CD4-positive, alpha-beta memory T cell (primary cell): ENCODE measurements around the gene CARM1. TPM values are rescaled to one million over a fixed set of nuclear protein-coding genes. Genes with fewer than 3 reads are reported as not detected.

Experiments
- CTCF ChIA-PET: fragments of 350-600 bp; sonication (Branson Sonifier 250); formaldehyde crosslinking; loops from one replicate; lab custom pipeline; 2021; ENCODE audit warnings: inconsistent platforms; ENCODE audit not compliant: partially characterized antibody; lab: Charles Lee
- POLR2A ChIA-PET: fragments of 350-600 bp; sonication (Branson Sonifier 250); formaldehyde crosslinking; loops from one replicate; lab custom pipeline; 2021; ENCODE audit not compliant: partially characterized antibody; lab: Charles Lee
- DNase-seq, 5 donors: peaks; one replicate each; pipeline versions ENCODE4 v3.0.0 to v3.0.0-alpha.2; 2020 to 2022; ENCODE audit warnings: mixed read lengths in 1 of 5
- H3K27ac ChIP-seq: one replicate; pipeline ENCODE4 v1.7.0; 2013; ENCODE audit warnings: low read depth, low read length
- H3K27me3 ChIP-seq: 2 replicates; pipeline ENCODE4 v1.7.0; 2013; ENCODE audit warnings: mild to moderate bottlenecking, low read length, moderate library complexity; ENCODE audit not compliant: insufficient read depth
- H3K36me3 ChIP-seq: 2 replicates; pipeline ENCODE4 v1.7.0; 2013; ENCODE audit warnings: mild to moderate bottlenecking, low read length, moderate library complexity; ENCODE audit not compliant: insufficient read depth
- H3K4me1 ChIP-seq: 2 replicates; pipeline ENCODE4 v1.7.0; 2013; ENCODE audit warnings: mild to moderate bottlenecking, low read length, moderate library complexity; ENCODE audit not compliant: insufficient read depth
- H3K4me3 ChIP-seq, 2 donors: one replicate each; pipeline ENCODE4 v1.7.0; 2013; ENCODE audit warnings: low read length in 2 of 2, mild to moderate bottlenecking in 1 of 2
- H3K9me3 ChIP-seq, 2 donors: one replicate each; pipeline ENCODE4 v1.7.0; 2013; ENCODE audit warnings: low read length in 2 of 2, control low read depth in 1 of 2; ENCODE audit not compliant: control insufficient read depth in 1 of 2
- H3K27ac Mint-ChIP-seq, 7 donors: one replicate each; pipeline ENCODE4 v1.8.0; 2020 to 2021; ENCODE audit warnings: mixed read lengths in 7 of 7, mild to moderate bottlenecking in 6 of 7, inconsistent platforms in 3 of 7, moderate library complexity in 3 of 7
- H3K27me3 Mint-ChIP-seq, 2 donors: one replicate each; pipeline ENCODE4 v1.8.0; 2020 to 2021; ENCODE audit warnings: mixed read lengths in 2 of 2
- H3K36me3 Mint-ChIP-seq, 2 donors: one replicate each; pipeline ENCODE4 v1.8.0; 2020 to 2021; ENCODE audit warnings: mixed read lengths in 2 of 2, inconsistent platforms in 1 of 2, mild to moderate bottlenecking in 1 of 2
- H3K4me1 Mint-ChIP-seq, 4 donors: one replicate each; pipeline ENCODE4 v1.8.0; 2020 to 2021; ENCODE audit warnings: mixed read lengths in 4 of 4, mild to moderate bottlenecking in 1 of 4
- H3K4me3 Mint-ChIP-seq, 8 donors: one replicate each; pipeline ENCODE4 v1.8.0; 2020 to 2021; ENCODE audit warnings: mixed read lengths in 8 of 8, mild to moderate bottlenecking in 7 of 8, moderate library complexity in 6 of 8, inconsistent platforms in 3 of 8
- H3K9me3 Mint-ChIP-seq, 8 donors: one replicate each; pipeline ENCODE4 v1.8.0; 2020 to 2021; ENCODE audit warnings: mixed read lengths in 8 of 8, mild to moderate bottlenecking in 5 of 8, inconsistent platforms in 3 of 8, moderate library complexity in 1 of 8
- intact Hi-C: fragments of 100-400 bp; cut with micrococcal nuclease; formaldehyde crosslinking; loops from one replicate; pipeline ENCODE4 v1.15.1; 2023
- polyA plus RNA-seq, 2 donors: library from polyadenylated mRNA; unstranded; fragments of 300-500 nt; fragmentation: Illumina TruSeq; gene quantifications; one replicate each; pipeline ENCODE4 v1.2.3, GENCODE V29; 2021
- total RNA-seq, 2 experiments: library from RNA; stranded (reverse); gene quantifications; one replicate each; pipeline ENCODE4 v1.2.3, GENCODE V29; 2021

Gene CARM1
- 10 to 100 TPM; 25.2 to 26.5 TPM for total RNA-seq
- 1 to 10 TPM in 1 of 2 donors, under 1 TPM in 1; 0.71 to 1.8 TPM for polyA plus RNA-seq

GRCh38 chr19:10870955-10871603, at the start of gene CARM1:
Gene CARM1 (plus strand): TSS chr19:10871553. CDS start chr19:10871703, 150 bp downstream.
- CTCF ChIA-PET, result interaction anchor here (0.6 to 2.5 kb wide), 2 partner anchors 10 to 35 kb away, joined by 3 to 9 read pairs; partner anchors contain the start of gene TMED1
- intact Hi-C loops, result loop anchor here (1.0 to 5.0 kb wide), 6 partner anchors 35 to 304 kb away; partner anchors contain the start of genes CDKN2D, ILF3, KRI1 and TIMM29
- Histone ChIP-seq H3K27me3 (no peaks in the 10 kb centered on the region), H3K4me3 (peak within 1 kb of the TSS; percentile 47 to 55), H3K4me1 (peaks cover 20% of the 10 kb centered on the region), H3K9me3 (no peaks in the 10 kb centered on the region), H3K36me3 (no peaks in the 10 kb centered on the region), H3K27ac (peak within 1 kb of the TSS; percentile 55)
- Mint-ChIP-seq H3K9me3 (peaks cover 0 to 7% (median 0%) of the 10 kb centered on the region in 8 donors), H3K4me1 (peaks cover 8 to 24% (median 16%) of the 10 kb centered on the region in 4 donors), H3K4me3 (peak within 1 kb of the TSS; percentile 81 to 94 (median 86)), H3K27ac (peak within 1 kb of the TSS; percentile 76 to 96 (median 92)), H3K27me3 (no peaks in the 10 kb centered on the region), H3K36me3 (peaks cover 0 to 4% of the 10 kb centered on the region in 2 donors)
- DNase-seq, result peak; percentile 99 to 100 (median 99)
- POLR2A ChIA-PET, result interaction anchor here (1.0 to 3.6 kb wide), 5 partner anchors 35 to 305 kb away, joined by 3 to 15 read pairs (median 4); partner anchors contain the start of genes DNM2 and TMED1

- Mint-ChIP-seq H3K27ac (peak overlapping the region in 2 of 7 donors; percentile 41 to 65), H3K4me1 (peaks cover 0 to 3% (median 3%) of the 10 kb centered on the region in 4 donors), H3K9me3 (no peaks in the 10 kb centered on the region), H3K27me3 (no peaks in the 10 kb centered on the region), H3K36me3 (peaks cover 38 to 51% of the 10 kb centered on the region in 2 donors), H3K4me3 (no peak overlapping the region)
- H3K27ac ChIP-seq, result no peak overlapping the region
- H3K4me1 ChIP-seq, result no peaks in the 10 kb centered on the region
- no peaks in the 10 kb centered on the region for H3K27me3 ChIP-seq
- ChIA-PET CTCF (interaction anchor here (4.5 kb wide), 1 partner anchor 107 kb away, joined by 29 read pairs; the partner anchor contains the start of gene DNM2), POLR2A (no interaction called here)
- peaks cover 59% of the 10 kb centered on the region for H3K36me3 ChIP-seq
- no peak for DNase-seq
- intact Hi-C loops, result no loop called here
- H3K4me3 ChIP-seq, result no peak overlapping the region
- H3K9me3 ChIP-seq, result no peaks in the 10 kb centered on the region
Observed at GRCh38 chr19:10823690-10824089, 47.7 kb upstream of the CARM1 start.

GRCh38 chr19:10826231-10826630, 45.1 kb upstream of the CARM1 start:
- intact Hi-C loops, result no loop called here
- no peaks in the 10 kb centered on the region for H3K4me1 ChIP-seq
- no peaks in the 10 kb centered on the region for H3K4me1 Mint-ChIP-seq
- H3K9me3 ChIP-seq, result no peaks in the 10 kb centered on the region
- H3K4me3 ChIP-seq, result no peak overlapping the region
- no peaks in the 10 kb centered on the region for H3K27me3 Mint-ChIP-seq
- H3K36me3 Mint-ChIP-seq, result peaks cover 21 to 44% of the 10 kb centered on the region in 2 donors
- H3K27ac Mint-ChIP-seq, result peak overlapping the region in 4 of 7 donors; percentile 21 to 55 (median 36)
- no peak overlapping the region for H3K4me3 Mint-ChIP-seq
- DNase-seq, result no peak
- no peak overlapping the region for H3K27ac ChIP-seq
- ChIA-PET POLR2A (interaction anchor here (1.1 kb wide), 1 partner anchor 10 kb away, joined by 4 read pairs; the partner anchor contains the start of gene TMED1), CTCF (interaction anchor here (1.2 to 1.5 kb wide), 2 partner anchors 38 to 109 kb away, joined by 4 to 6 read pairs; partner anchors contain the start of gene DNM2)
- H3K27me3 ChIP-seq, result no peaks in the 10 kb centered on the region
- H3K36me3 ChIP-seq, result peaks cover 53% of the 10 kb centered on the region
- H3K9me3 Mint-ChIP-seq, result no peaks in the 10 kb centered on the region

GRCh38 chr19:10826846-10827245, 44.5 kb upstream of the CARM1 start:
- peaks cover 20 to 50% of the 10 kb centered on the region in 2 donors for H3K36me3 Mint-ChIP-seq
- POLR2A ChIA-PET, result interaction anchor here (1.1 kb wide), 1 partner anchor 9 kb away, joined by 4 read pairs; the partner anchor contains the start of gene TMED1
- DNase-seq, result no peak
- no peaks in the 10 kb centered on the region for H3K4me1 ChIP-seq
- no peaks in the 10 kb centered on the region for H3K4me1 Mint-ChIP-seq
- peaks cover 51% of the 10 kb centered on the region for H3K36me3 ChIP-seq
- no peaks in the 10 kb centered on the region for H3K27me3 ChIP-seq
- H3K27ac Mint-ChIP-seq, result peak overlapping the region in 3 of 7 donors; percentile 10 to 35 (median 31)
- intact Hi-C loops, result no loop called here
- no peak overlapping the region for H3K27ac ChIP-seq
- H3K9me3 ChIP-seq, result no peaks in the 10 kb centered on the region
- CTCF ChIA-PET, result interaction anchor here (1.5 kb wide), 1 partner anchor 109 kb away, joined by 6 read pairs; the partner anchor contains the start of gene DNM2
- H3K4me3 ChIP-seq, result no peak overlapping the region
- no peaks in the 10 kb centered on the region for H3K27me3 Mint-ChIP-seq
- H3K4me3 Mint-ChIP-seq, result no peak overlapping the region
- no peaks in the 10 kb centered on the region for H3K9me3 Mint-ChIP-seq

GRCh38 chr19:10828981-10829821, 42.2 kb upstream of the CARM1 start:
- no peaks in the 10 kb centered on the region for H3K9me3 Mint-ChIP-seq
- no peaks in the 10 kb centered on the region for H3K4me1 ChIP-seq
- H3K27me3 Mint-ChIP-seq, result no peaks in the 10 kb centered on the region
- ChIA-PET CTCF (interaction anchor here (1.9 kb wide), 2 partner anchors 35 to 112 kb away, joined by 6 to 7 read pairs; partner anchors contain the start of gene DNM2), POLR2A (interaction anchor here (0.7 to 0.8 kb wide), 3 partner anchors 97 to 966 kb away, joined by 3 to 5 read pairs (median 4); partner anchors contain the start of gene DNM2)
- no peaks in the 10 kb centered on the region for H3K27me3 ChIP-seq
- intact Hi-C loops, result no loop called here
- no peak overlapping the region for H3K4me3 ChIP-seq
- DNase-seq, result no peak
- no peak overlapping the region for H3K4me3 Mint-ChIP-seq
- no peaks in the 10 kb centered on the region for H3K4me1 Mint-ChIP-seq
- peak overlapping the region in 2 of 7 donors; percentile 46 to 48 for H3K27ac Mint-ChIP-seq
- peaks cover 14 to 54% of the 10 kb centered on the region in 2 donors for H3K36me3 Mint-ChIP-seq
- H3K36me3 ChIP-seq, result peaks cover 39% of the 10 kb centered on the region
- no peaks in the 10 kb centered on the region for H3K9me3 ChIP-seq
- H3K27ac ChIP-seq, result no peak overlapping the region

- H3K9me3 Mint-ChIP-seq, result no peaks in the 10 kb centered on the region
- Histone ChIP-seq H3K9me3 (no peaks in the 10 kb centered on the region), H3K4me1 (peaks cover 1% of the 10 kb centered on the region), H3K4me3 (no peak overlapping the region), H3K27ac (no peak overlapping the region), H3K27me3 (no peaks in the 10 kb centered on the region), H3K36me3 (peaks cover 31% of the 10 kb centered on the region)
- intact Hi-C loops, result loop anchor here (10.0 kb wide), 1 partner anchor 595 kb away; the partner anchor contains the start of gene S1PR2
- no peak for DNase-seq
- POLR2A ChIA-PET, result no interaction called here
- H3K4me1 Mint-ChIP-seq, result peaks cover 0 to under 1% (median 0%) of the 10 kb centered on the region in 4 donors
- no peak overlapping the region for H3K4me3 Mint-ChIP-seq
- CTCF ChIA-PET, result interaction anchor here (1.9 kb wide), 1 partner anchor 113 kb away, joined by 7 read pairs; the partner anchor contains the start of gene DNM2
- H3K27ac Mint-ChIP-seq, result peak overlapping the region in 1 of 7 donors; percentile 42
- H3K36me3 Mint-ChIP-seq, result peaks cover 11 to 46% of the 10 kb centered on the region in 2 donors
- no peaks in the 10 kb centered on the region for H3K27me3 Mint-ChIP-seq
Observed at GRCh38 chr19:10829967-10830366, 41.4 kb upstream of the CARM1 start.
